ENCODE data around the gene TMC5. TPM values are rescaled to one million over a fixed set of nuclear protein-coding genes. Genes with fewer than 3 reads are reported as not detected.
"Not testable (repeated sequence)": the region's sequence is repeated elsewhere in the genome, so short reads cannot be mapped to it uniquely, and the experiment has no call there.

The TMC5 gene
- total RNA-seq, 1 donor, result under 0.01 TPM

- H3K4me3 ChIP-seq (ENCODE audit: low read depth, low read length), result peak overlapping the region; percentile 99
- DNase-seq (ENCODE audit: low read depth), result no peak
- no peak for TF ChIP-seq CTCF (IDR thresholded peaks at IDR 0.05; ENCODE audit: insufficient read depth, low read length)
These were observed 107.7 kb downstream of the TMC5 start for GRCh38 chr16:19525385-19525723.

- no peak overlapping the region for H3K4me3 ChIP-seq (ENCODE audit: low read depth, low read length)
- TF ChIP-seq CTCF (IDR thresholded peaks at IDR 0.05; ENCODE audit: insufficient read depth, low read length), result no peak
These were observed 109.5 kb downstream of the TMC5 start for GRCh38 chr16:19527161-19527560.

GRCh38 chr16:19528666-19529065 lies 111.0 kb downstream of the TMC5 start:
- no peak for TF ChIP-seq CTCF (IDR thresholded peaks at IDR 0.05; ENCODE audit: insufficient read depth, low read length)
- DNase-seq (ENCODE audit: low read depth), result no peak
- no peak overlapping the region for H3K4me3 ChIP-seq (ENCODE audit: low read depth, low read length)

More at GRCh38 chr16:19527161-19527560, 109.5 kb downstream of the TMC5 start:
- no peak for DNase-seq (ENCODE audit: low read depth)

GRCh38 chr16:19532601-19533000 lies 114.9 kb downstream of the TMC5 start:
- no peak for TF ChIP-seq CTCF (IDR thresholded peaks at IDR 0.05; ENCODE audit: insufficient read depth, low read length)
- no peak for DNase-seq (ENCODE audit: low read depth)
- H3K4me3 ChIP-seq (ENCODE audit: low read depth, low read length), result no peak overlapping the region

DNA sequence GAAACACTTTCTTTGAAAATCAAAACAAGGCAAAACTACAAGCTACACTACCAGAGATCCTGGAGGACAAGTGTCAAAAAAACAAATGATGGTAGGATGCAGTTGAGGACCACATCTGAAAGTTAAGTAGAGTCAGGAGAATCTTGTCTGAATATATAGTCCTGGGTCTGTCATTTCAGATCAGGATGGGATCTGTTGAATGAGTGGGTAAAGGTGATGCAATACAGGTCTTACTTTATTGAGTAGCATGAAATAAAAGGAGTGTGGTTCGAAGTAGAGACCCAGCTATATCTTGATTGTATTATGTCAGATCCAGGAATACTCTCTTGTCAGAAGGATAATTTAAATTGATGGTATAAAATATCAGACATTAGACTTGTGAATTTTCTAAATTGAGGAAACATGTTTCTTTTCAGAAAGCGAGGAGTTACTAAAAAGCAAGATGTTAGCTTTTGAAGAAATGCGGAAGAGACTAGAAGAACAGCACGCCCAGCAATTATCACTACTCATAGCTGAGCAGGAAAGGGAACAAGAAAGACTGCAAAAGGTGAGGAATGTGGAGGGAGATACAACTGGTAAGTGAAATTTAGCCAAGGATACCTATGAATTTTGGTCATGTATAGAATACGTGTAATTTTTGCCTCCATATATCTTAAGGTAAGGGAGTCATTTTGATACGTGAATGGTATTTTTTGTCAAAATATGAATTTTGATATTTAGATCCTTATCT lies 122.7 kb downstream of the TMC5 start:
- no peak for DNase-seq (ENCODE audit: low read depth)
- H3K4me3 ChIP-seq (ENCODE audit: low read depth, low read length), result no peak overlapping the region
- TF ChIP-seq CTCF (IDR thresholded peaks at IDR 0.05; ENCODE audit: insufficient read depth, low read length), result no peak

- no peak for TF ChIP-seq CTCF (IDR thresholded peaks at IDR 0.05; ENCODE audit: insufficient read depth, low read length)
- no peak overlapping the region for H3K4me3 ChIP-seq (ENCODE audit: low read depth, low read length)
- no peak for DNase-seq (ENCODE audit: low read depth)
These were observed 124.6 kb downstream of the TMC5 start for GRCh38 chr16:19542138-19542821.

DNA sequence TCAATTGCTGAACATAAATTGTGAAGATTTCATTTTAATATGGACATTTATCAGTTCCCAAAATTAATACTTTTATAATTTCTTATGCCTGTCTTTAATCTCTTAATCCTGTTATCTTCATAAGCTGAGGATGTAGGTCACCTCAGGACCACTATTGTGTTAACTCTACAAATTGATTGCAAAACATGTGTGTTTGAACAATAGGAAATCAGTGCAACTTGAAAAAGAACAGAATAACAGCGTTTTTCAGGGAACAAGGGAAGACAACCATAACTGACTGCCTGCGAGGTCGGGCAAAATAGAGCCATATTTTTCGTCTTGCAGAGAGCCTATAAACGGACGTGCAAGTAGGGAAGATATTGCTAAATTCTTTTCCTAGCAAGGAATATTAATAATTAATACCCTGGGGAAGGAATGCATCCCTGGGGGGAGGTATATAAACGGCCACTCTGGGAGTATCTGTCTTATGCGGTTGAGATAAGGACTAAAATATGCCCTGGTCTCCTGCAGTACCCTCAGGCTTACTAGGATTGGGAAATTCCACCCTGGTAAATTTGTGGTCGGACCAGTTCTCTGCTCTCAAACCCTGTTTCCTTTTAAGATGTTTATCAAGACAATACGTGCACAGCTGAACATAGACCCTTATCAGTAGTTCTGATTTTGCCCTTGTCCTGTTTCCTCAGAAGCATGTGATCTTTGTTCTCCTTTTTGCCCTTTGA lies 125.8 kb downstream of the TMC5 start:
- not testable (repeated sequence) for DNase-seq (ENCODE audit: low read depth); H3K4me3 ChIP-seq (ENCODE audit: low read depth, low read length)

All from fibroblast of the aortic adventitia (primary cell).